Liver (tissue), 3 donors: Measurements from ENCODE around the gene NISCH.

Experiments
- GABPA ChIP-seq, 2 donors: IDR thresholded peaks in 1 of 2; conservative IDR thresholded peaks in 1 of 2; 2 replicates each; pipeline ENCODE4 v1.6.1; 2016; ENCODE audit warnings: antibody characterized with exemption in 2 of 2, mild to moderate bottlenecking in 1 of 2, moderate library complexity in 1 of 2
- RAD21 ChIP-seq, 2 donors: IDR thresholded peaks; 2 replicates each; pipeline ENCODE4 v1.6.1; 2016; ENCODE audit warnings: antibody characterized with exemption in 2 of 2, mild to moderate bottlenecking in 2 of 2
- SP1 ChIP-seq: IDR thresholded peaks from 2 replicates; pipeline ENCODE4 v1.6.1; 2018; ENCODE audit warnings: antibody characterized with exemption, mild to moderate bottlenecking
- YY1 ChIP-seq: IDR thresholded peaks from 2 replicates; pipeline ENCODE4 v1.6.1; 2016; ENCODE audit warnings: antibody characterized with exemption, mild to moderate bottlenecking
- TF ChIP-seq, protein P1 (sequence below): fragments of 150-350 bp; IDR thresholded peaks from 2 replicates; pipeline ENCODE4 v1.5.1; 2017; ENCODE audit warnings: improper control_type of control experiment, low read depth, low read length; ENCODE audit not compliant: missing input control
- TF ChIP-seq, protein P2 (sequence below): IDR thresholded peaks from 2 replicates; pipeline ENCODE4 v1.6.1; 2016; ENCODE audit warnings: antibody characterized with exemption
- TF ChIP-seq, protein P3 (sequence below): IDR thresholded peaks from 2 replicates; pipeline ENCODE4 v1.6.1; 2016; ENCODE audit warnings: antibody characterized with exemption, mild to moderate bottlenecking
- donor health status: healthy.
- donor health status: healthy.

DNA sequence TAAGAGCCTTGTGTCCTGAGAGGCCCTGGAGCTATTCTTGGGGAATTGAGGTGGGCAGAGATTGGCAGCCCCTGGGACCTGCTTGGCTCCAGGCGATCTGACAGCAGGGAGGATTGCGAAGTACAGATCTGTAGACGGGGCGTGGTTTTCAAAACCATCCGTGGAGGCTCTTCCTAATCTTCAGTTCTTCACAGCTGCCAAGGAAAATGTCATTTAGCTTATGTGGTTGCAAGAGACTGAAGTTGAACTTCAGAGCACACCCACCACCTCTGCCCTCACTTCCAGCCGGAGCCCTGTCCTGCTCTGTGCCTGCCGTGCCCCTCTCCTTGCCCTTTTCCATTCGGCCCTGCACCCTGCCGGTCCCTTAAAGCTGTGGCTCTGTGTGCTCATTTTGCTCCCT, 12.9 kb downstream of the NISCH start:
- TF ChIP-seq, protein P1, sequence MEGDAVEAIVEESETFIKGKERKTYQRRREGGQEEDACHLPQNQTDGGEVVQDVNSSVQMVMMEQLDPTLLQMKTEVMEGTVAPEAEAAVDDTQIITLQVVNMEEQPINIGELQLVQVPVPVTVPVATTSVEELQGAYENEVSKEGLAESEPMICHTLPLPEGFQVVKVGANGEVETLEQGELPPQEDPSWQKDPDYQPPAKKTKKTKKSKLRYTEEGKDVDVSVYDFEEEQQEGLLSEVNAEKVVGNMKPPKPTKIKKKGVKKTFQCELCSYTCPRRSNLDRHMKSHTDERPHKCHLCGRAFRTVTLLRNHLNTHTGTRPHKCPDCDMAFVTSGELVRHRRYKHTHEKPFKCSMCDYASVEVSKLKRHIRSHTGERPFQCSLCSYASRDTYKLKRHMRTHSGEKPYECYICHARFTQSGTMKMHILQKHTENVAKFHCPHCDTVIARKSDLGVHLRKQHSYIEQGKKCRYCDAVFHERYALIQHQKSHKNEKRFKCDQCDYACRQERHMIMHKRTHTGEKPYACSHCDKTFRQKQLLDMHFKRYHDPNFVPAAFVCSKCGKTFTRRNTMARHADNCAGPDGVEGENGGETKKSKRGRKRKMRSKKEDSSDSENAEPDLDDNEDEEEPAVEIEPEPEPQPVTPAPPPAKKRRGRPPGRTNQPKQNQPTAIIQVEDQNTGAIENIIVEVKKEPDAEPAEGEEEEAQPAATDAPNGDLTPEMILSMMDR: no peak
- TF ChIP-seq RAD21 (IDR thresholded peaks at IDR 0.05) (no peak), GABPA (IDR thresholded peaks at IDR 0.05 in 1 of 2, conservative IDR thresholded peaks at IDR 0.05 in 1 of 2) (no peak), SP1 (no peak), YY1 (no peak)
- TF ChIP-seq, protein P2, sequence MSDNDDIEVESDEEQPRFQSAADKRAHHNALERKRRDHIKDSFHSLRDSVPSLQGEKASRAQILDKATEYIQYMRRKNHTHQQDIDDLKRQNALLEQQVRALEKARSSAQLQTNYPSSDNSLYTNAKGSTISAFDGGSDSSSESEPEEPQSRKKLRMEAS: no peak
- TF ChIP-seq, protein P3, sequence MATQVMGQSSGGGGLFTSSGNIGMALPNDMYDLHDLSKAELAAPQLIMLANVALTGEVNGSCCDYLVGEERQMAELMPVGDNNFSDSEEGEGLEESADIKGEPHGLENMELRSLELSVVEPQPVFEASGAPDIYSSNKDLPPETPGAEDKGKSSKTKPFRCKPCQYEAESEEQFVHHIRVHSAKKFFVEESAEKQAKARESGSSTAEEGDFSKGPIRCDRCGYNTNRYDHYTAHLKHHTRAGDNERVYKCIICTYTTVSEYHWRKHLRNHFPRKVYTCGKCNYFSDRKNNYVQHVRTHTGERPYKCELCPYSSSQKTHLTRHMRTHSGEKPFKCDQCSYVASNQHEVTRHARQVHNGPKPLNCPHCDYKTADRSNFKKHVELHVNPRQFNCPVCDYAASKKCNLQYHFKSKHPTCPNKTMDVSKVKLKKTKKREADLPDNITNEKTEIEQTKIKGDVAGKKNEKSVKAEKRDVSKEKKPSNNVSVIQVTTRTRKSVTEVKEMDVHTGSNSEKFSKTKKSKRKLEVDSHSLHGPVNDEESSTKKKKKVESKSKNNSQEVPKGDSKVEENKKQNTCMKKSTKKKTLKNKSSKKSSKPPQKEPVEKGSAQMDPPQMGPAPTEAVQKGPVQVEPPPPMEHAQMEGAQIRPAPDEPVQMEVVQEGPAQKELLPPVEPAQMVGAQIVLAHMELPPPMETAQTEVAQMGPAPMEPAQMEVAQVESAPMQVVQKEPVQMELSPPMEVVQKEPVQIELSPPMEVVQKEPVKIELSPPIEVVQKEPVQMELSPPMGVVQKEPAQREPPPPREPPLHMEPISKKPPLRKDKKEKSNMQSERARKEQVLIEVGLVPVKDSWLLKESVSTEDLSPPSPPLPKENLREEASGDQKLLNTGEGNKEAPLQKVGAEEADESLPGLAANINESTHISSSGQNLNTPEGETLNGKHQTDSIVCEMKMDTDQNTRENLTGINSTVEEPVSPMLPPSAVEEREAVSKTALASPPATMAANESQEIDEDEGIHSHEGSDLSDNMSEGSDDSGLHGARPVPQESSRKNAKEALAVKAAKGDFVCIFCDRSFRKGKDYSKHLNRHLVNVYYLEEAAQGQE: no peak
